Activated effector memory CD4-positive, alpha-beta T cell treated with anti-CD3 and anti-CD28 coated beads, Interleukin-2, amount 50 U/mL, for 16 hours (primary cell): ENCODE data around the gene CADPS2.

Experiments used
- DNase-seq: peaks from one replicate; pipeline ENCODE4 v3.0.0-alpha.2; 2020

CADPS2 gene

GRCh38 chr7:122886357-122887081, at the start of gene CADPS2:
TSS of gene CADPS2 (minus strand) at chr7:122886460. CDS start at chr7:122886337, 123 bp downstream.
- no peak for DNase-seq

- DNase-seq = no peak
Observed at GRCh38 chr7:122935620-122936019, 49.4 kb upstream of the CADPS2 start.

GRCh38 chr7:122919643-122920181, 33.5 kb upstream of the CADPS2 start:
- no peak for DNase-seq

GRCh38 chr7:122914812-122915211, 28.6 kb upstream of the CADPS2 start:
- DNase-seq = no peak

- no peak for DNase-seq
Observed at GRCh38 chr7:122913608-122914007, 27.3 kb upstream of the CADPS2 start.

GRCh38 chr7:122902751-122903495, 16.7 kb upstream of the CADPS2 start:
- DNase-seq = no peak

GRCh38 chr7:122901250-122901649, 15.0 kb upstream of the CADPS2 start:
- DNase-seq = no peak

- no peak for DNase-seq
Observed at GRCh38 chr7:122896509-122896908, 10.2 kb upstream of the CADPS2 start.

GRCh38 chr7:122893486-122893885, 7.2 kb upstream of the CADPS2 start:
- no peak for DNase-seq

- DNase-seq = no peak
Observed at GRCh38 chr7:122889116-122889515, 2.9 kb upstream of the CADPS2 start.

- DNase-seq = no peak
Observed at GRCh38 chr7:122887848-122888247, 1.6 kb upstream of the CADPS2 start.

GRCh38 chr7:122887198-122887597, 938 bp upstream of the CADPS2 start:
- no peak for DNase-seq

- no peak for DNase-seq
Observed at GRCh38 chr7:122885583-122886356, 490 bp downstream of the CADPS2 start.

- DNase-seq = no peak
Observed at GRCh38 chr7:122884186-122884585, 2.1 kb downstream of the CADPS2 start.

GRCh38 chr7:122883049-122883680, 3.1 kb downstream of the CADPS2 start:
- no peak for DNase-seq

- no peak for DNase-seq
Observed at GRCh38 chr7:122881324-122881723, 4.9 kb downstream of the CADPS2 start.

GRCh38 chr7:122869260-122869659, 17.0 kb downstream of the CADPS2 start:
- no peak for DNase-seq

GRCh38 chr7:122867471-122867980, 18.7 kb downstream of the CADPS2 start:
- DNase-seq = no peak

GRCh38 chr7:122864838-122865237, 21.4 kb downstream of the CADPS2 start:
- DNase-seq = no peak

GRCh38 chr7:122864016-122864415, 22.2 kb downstream of the CADPS2 start:
- DNase-seq = no peak

GRCh38 chr7:122858320-122858719, 27.9 kb downstream of the CADPS2 start:
- no peak for DNase-seq

GRCh38 chr7:122850528-122850927, 35.7 kb downstream of the CADPS2 start:
- no peak for DNase-seq

GRCh38 chr7:122849957-122850328, 36.3 kb downstream of the CADPS2 start:
- DNase-seq = no peak
